HG02884 (cell line): ENCODE results near the gene CD82.
"Not testable (repeated sequence)": the region's sequence is repeated elsewhere in the genome, so short reads cannot be mapped to it uniquely, and the experiment has no call there.

Source experiments
- ATAC-seq: cut with Tn5 transposase; IDR thresholded peaks from one replicate; pipeline ENCODE4 v1.9.1; 2021; ENCODE audit warnings: mild to moderate bottlenecking, moderate library complexity; ENCODE audit not compliant: unreplicated experiment

CD82 gene

GRCh38 chr11:44559207-44559939 lies 6.1 kb upstream of the CD82 start:
- peak; percentile 75 for ATAC-seq

- not testable (repeated sequence) for ATAC-seq
Measured at GRCh38 chr11:44559940-44560300, 5.5 kb upstream of the CD82 start.

GRCh38 chr11:44561275-44561805 lies 4.1 kb upstream of the CD82 start:
- ATAC-seq, result no peak

GRCh38 chr11:44561964-44562734 lies 3.3 kb upstream of the CD82 start:
- ATAC-seq, result no peak

- no peak for ATAC-seq
Measured at GRCh38 chr11:44562845-44563460, 2.5 kb upstream of the CD82 start.

- ATAC-seq, result no peak
Measured at GRCh38 chr11:44563711-44564110, 1.8 kb upstream of the CD82 start.

- no peak for ATAC-seq
Measured at GRCh38 chr11:44564166-44564565, 1.3 kb upstream of the CD82 start.

- ATAC-seq, result no peak
Measured at GRCh38 chr11:44564670-44565210, 723 bp upstream of the CD82 start.

GRCh38 chr11:44565953-44566949 lies 788 bp downstream of the CD82 start:
- ATAC-seq, result no peak

GRCh38 chr11:44566952-44567875 lies 1.8 kb downstream of the CD82 start:
- no peak for ATAC-seq

- no peak for ATAC-seq
Measured at GRCh38 chr11:44567876-44568256, 2.4 kb downstream of the CD82 start.

GRCh38 chr11:44568331-44568657 lies 2.8 kb downstream of the CD82 start:
- ATAC-seq, result no peak

GRCh38 chr11:44568658-44569473 lies 3.4 kb downstream of the CD82 start:
- ATAC-seq, result peak; percentile 45

- ATAC-seq, result no peak
Measured at GRCh38 chr11:44570411-44571155, 5.1 kb downstream of the CD82 start.

- no peak for ATAC-seq
Measured at GRCh38 chr11:44571871-44572270, 6.4 kb downstream of the CD82 start.

GRCh38 chr11:44572436-44572835 lies 7.0 kb downstream of the CD82 start:
- no peak for ATAC-seq

GRCh38 chr11:44572884-44573283 lies 7.4 kb downstream of the CD82 start:
- no peak for ATAC-seq

- no peak for ATAC-seq
Measured at GRCh38 chr11:44573333-44573732, 7.9 kb downstream of the CD82 start.
